GM23338 (cell line): Measurements from ENCODE around the gene CYB561D1.

Experiments
- CTCF ChIP-seq, 2 experiments: fragments of 200-600 bp in 1 of 2; sonication (generic) in 1 of 2; conservative IDR thresholded peaks; 2 replicates each; pipeline versions ENCODE4 v1.5.1 to v1.6.1; 2016 to 2017; ENCODE audit warnings: antibody characterized with exemption in 2 of 2, low read depth in 2 of 2, mild to moderate bottlenecking in 2 of 2, moderate library complexity in 1 of 2
- REST ChIP-seq: IDR thresholded peaks from one replicate; pipeline ENCODE4 v1.6.1; 2018; ENCODE audit warnings: antibody characterized with exemption; ENCODE audit not compliant: unreplicated experiment

DNA sequence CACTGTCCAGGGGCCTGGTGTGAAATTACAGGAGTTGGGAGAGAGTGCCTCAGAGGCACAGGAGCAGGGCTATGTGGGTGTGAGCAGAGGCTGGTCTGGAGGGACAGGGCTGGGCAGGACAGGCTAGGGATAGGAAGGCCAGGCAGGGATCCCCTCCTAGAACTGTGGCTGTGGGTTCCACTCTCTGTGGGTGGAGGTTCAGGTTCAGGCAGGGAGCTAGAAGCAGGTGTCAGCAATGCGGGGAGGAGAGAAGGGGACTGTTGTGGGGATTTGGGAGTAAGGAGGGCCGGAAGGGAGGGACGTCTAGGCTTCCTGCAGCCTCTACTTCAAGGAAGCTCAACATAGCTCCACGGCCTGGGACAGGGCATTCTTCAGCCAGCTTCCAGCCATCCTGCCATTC is 37.5 kb downstream of the CYB561D1 start:
- TF ChIP-seq REST, result no peak
- no peak for TF ChIP-seq CTCF (conservative IDR thresholded peaks at IDR 0.05; ENCODE audit: low read depth in 2 of 2)
